Activated CD8-positive, alpha-beta memory T cell treated with anti-CD3 and anti-CD28 coated beads for 4 hours (primary cell): ENCODE data around the gene NUTF2.
A peak's percentile ranks its signal among the peaks of the same experiment; 100 is the strongest.

ENCODE experiments used
- DNase-seq, 2 donors: peaks; one replicate each; pipeline ENCODE4 v3.0.0-alpha.2; 2020; ENCODE audit warnings: low read depth in 2 of 2

NUTF2 gene

GRCh38 chr16:67837811-67838210 lies 8.9 kb upstream of the NUTF2 start:
- no peak for DNase-seq

GRCh38 chr16:67841198-67841815 lies 5.4 kb upstream of the NUTF2 start:
- no peak for DNase-seq

- peak; percentile 85 to 92 for DNase-seq
Observed at GRCh38 chr16:67841816-67842508, 4.8 kb upstream of the NUTF2 start, which contains the start of gene THAP11. THAP11 (plus strand) TSS chr16:67842320; CDS start chr16:67842555, 235 bp downstream.

- DNase-seq, result peak; percentile 15 to 16
Observed at GRCh38 chr16:67842509-67843342, 4.0 kb upstream of the NUTF2 start.

GRCh38 chr16:67843343-67843765 lies 3.4 kb upstream of the NUTF2 start:
- DNase-seq, result no peak

GRCh38 chr16:67844497-67844896 lies 2.2 kb upstream of the NUTF2 start:
- no peak for DNase-seq

- DNase-seq, result no peak
Observed at GRCh38 chr16:67845291-67846062, 1.3 kb upstream of the NUTF2 start.

GRCh38 chr16:67846063-67846319 lies 742 bp upstream of the NUTF2 start:
- DNase-seq, result no peak

GRCh38 chr16:67847064-67847861 lies 530 bp downstream of the NUTF2 start, which contains the start of gene CENPT:
CENPT (minus strand) TSS chr16:67847693; CDS start chr16:67833859, 13,834 bp downstream.
- DNase-seq, result peak in 1 of 2 donors; percentile 10

- no peak for DNase-seq
Observed at GRCh38 chr16:67848118-67848517, 1.4 kb downstream of the NUTF2 start.

- no peak for DNase-seq
Observed at GRCh38 chr16:67853670-67854069, 6.9 kb downstream of the NUTF2 start.

- no peak for DNase-seq
Observed at GRCh38 chr16:67855789-67856188, 9.1 kb downstream of the NUTF2 start.

GRCh38 chr16:67856927-67857546 lies 10.3 kb downstream of the NUTF2 start:
- DNase-seq, result no peak

- no peak for DNase-seq
Observed at GRCh38 chr16:67857547-67858233, 11.0 kb downstream of the NUTF2 start.

GRCh38 chr16:67858500-67858899 lies 11.8 kb downstream of the NUTF2 start:
- no peak for DNase-seq

- DNase-seq, result no peak
Observed at GRCh38 chr16:67860589-67861398, 14.1 kb downstream of the NUTF2 start.

GRCh38 chr16:67861877-67862276 lies 15.1 kb downstream of the NUTF2 start:
- DNase-seq, result no peak

- DNase-seq, result no peak
Observed at GRCh38 chr16:67862623-67863583, 16.2 kb downstream of the NUTF2 start.
